Activated naive CD4-positive, alpha-beta T cell treated with anti-CD3 and anti-CD28 coated beads, Interleukin-2, amount 50 U/mL, for 24 hours (primary cell): Measurements from ENCODE around the gene HNRNPA1.

Source experiments
- H3K27ac Mint-ChIP-seq: one replicate; pipeline ENCODE4 v1.8.0; 2021; ENCODE audit warnings: mild to moderate bottlenecking, mixed read lengths
- H3K27me3 Mint-ChIP-seq: one replicate; pipeline ENCODE4 v1.8.0; 2021; ENCODE audit warnings: mixed read lengths
- H3K36me3 Mint-ChIP-seq: one replicate; pipeline ENCODE4 v1.8.0; 2021; ENCODE audit warnings: mixed read lengths
- H3K4me1 Mint-ChIP-seq: one replicate; pipeline ENCODE4 v1.8.0; 2021; ENCODE audit warnings: mixed read lengths
- H3K4me3 Mint-ChIP-seq: one replicate; pipeline ENCODE4 v1.8.0; 2021; ENCODE audit warnings: mild to moderate bottlenecking, mixed read lengths
- H3K9me3 Mint-ChIP-seq: one replicate; pipeline ENCODE4 v1.8.0; 2021; ENCODE audit warnings: mixed read lengths

HNRNPA1 gene

GRCh38 chr12:54285150-54286041 is 4.9 kb downstream of the HNRNPA1 start:
- H3K27ac Mint-ChIP-seq, result peak overlapping the region; percentile 95
- H3K27me3 Mint-ChIP-seq, result no peaks in the 10 kb centered on the region
- peaks cover 22% of the 10 kb centered on the region for H3K36me3 Mint-ChIP-seq
- H3K4me1 Mint-ChIP-seq, result peaks cover 43% of the 10 kb centered on the region
- H3K9me3 Mint-ChIP-seq, result no peaks in the 10 kb centered on the region
- H3K4me3 Mint-ChIP-seq, result no peak overlapping the region

- peaks cover 22% of the 10 kb centered on the region for H3K36me3 Mint-ChIP-seq
- peaks cover 43% of the 10 kb centered on the region for H3K4me1 Mint-ChIP-seq
- H3K27me3 Mint-ChIP-seq, result no peaks in the 10 kb centered on the region
- no peaks in the 10 kb centered on the region for H3K9me3 Mint-ChIP-seq
- H3K27ac Mint-ChIP-seq, result peak overlapping the region; percentile 95
- H3K4me3 Mint-ChIP-seq, result no peak overlapping the region
Observed at GRCh38 chr12:54286042-54287030, 5.8 kb downstream of the HNRNPA1 start.

- Mint-ChIP-seq H3K27me3 (no peaks in the 10 kb centered on the region), H3K36me3 (peaks cover 22% of the 10 kb centered on the region), H3K4me3 (peak overlapping the region; percentile 40), H3K4me1 (peaks cover 41% of the 10 kb centered on the region), H3K9me3 (no peaks in the 10 kb centered on the region), H3K27ac (peak overlapping the region; percentile 77)
Observed at GRCh38 chr12:54287261-54288157, 7.0 kb downstream of the HNRNPA1 start.

- no peaks in the 10 kb centered on the region for H3K27me3 Mint-ChIP-seq
- peaks cover under 1% of the 10 kb centered on the region for H3K36me3 Mint-ChIP-seq
- H3K9me3 Mint-ChIP-seq, result no peaks in the 10 kb centered on the region
- H3K4me1 Mint-ChIP-seq, result peaks cover 1% of the 10 kb centered on the region
- H3K4me3 Mint-ChIP-seq, result no peak overlapping the region
- no peak overlapping the region for H3K27ac Mint-ChIP-seq
Observed at GRCh38 chr12:54292083-54292930, 11.8 kb downstream of the HNRNPA1 start.

- Mint-ChIP-seq H3K4me3 (no peak overlapping the region), H3K4me1 (peaks cover 3% of the 10 kb centered on the region), H3K9me3 (no peaks in the 10 kb centered on the region), H3K27ac (no peak overlapping the region), H3K27me3 (no peaks in the 10 kb centered on the region), H3K36me3 (no peaks in the 10 kb centered on the region)
Observed at GRCh38 chr12:54292931-54293241, 12.4 kb downstream of the HNRNPA1 start.

GRCh38 chr12:54294152-54294952 is 13.8 kb downstream of the HNRNPA1 start:
- peaks cover 5% of the 10 kb centered on the region for H3K4me1 Mint-ChIP-seq
- H3K27me3 Mint-ChIP-seq, result peaks cover 4% of the 10 kb centered on the region
- no peak overlapping the region for H3K27ac Mint-ChIP-seq
- H3K4me3 Mint-ChIP-seq, result no peak overlapping the region
- H3K9me3 Mint-ChIP-seq, result no peaks in the 10 kb centered on the region
- no peaks in the 10 kb centered on the region for H3K36me3 Mint-ChIP-seq

GRCh38 chr12:54294953-54295566 is 14.5 kb downstream of the HNRNPA1 start:
- Mint-ChIP-seq H3K27me3 (peaks cover 5% of the 10 kb centered on the region), H3K4me1 (peaks cover 5% of the 10 kb centered on the region), H3K27ac (no peak overlapping the region), H3K4me3 (no peak overlapping the region), H3K9me3 (no peaks in the 10 kb centered on the region), H3K36me3 (no peaks in the 10 kb centered on the region)

- peaks cover 16% of the 10 kb centered on the region for H3K4me1 Mint-ChIP-seq
- peaks cover 12% of the 10 kb centered on the region for H3K27me3 Mint-ChIP-seq
- no peak overlapping the region for H3K4me3 Mint-ChIP-seq
- no peaks in the 10 kb centered on the region for H3K36me3 Mint-ChIP-seq
- no peak overlapping the region for H3K27ac Mint-ChIP-seq
- H3K9me3 Mint-ChIP-seq, result no peaks in the 10 kb centered on the region
Observed at GRCh38 chr12:54296393-54297099, 16.0 kb downstream of the HNRNPA1 start.

GRCh38 chr12:54298904-54299303 is 18.4 kb downstream of the HNRNPA1 start:
- Mint-ChIP-seq H3K4me1 (peaks cover 16% of the 10 kb centered on the region), H3K27ac (no peak overlapping the region), H3K27me3 (peaks cover 24% of the 10 kb centered on the region), H3K36me3 (no peaks in the 10 kb centered on the region), H3K4me3 (no peak overlapping the region), H3K9me3 (no peaks in the 10 kb centered on the region)

- H3K4me3 Mint-ChIP-seq, result no peak overlapping the region
- peaks cover 16% of the 10 kb centered on the region for H3K4me1 Mint-ChIP-seq
- H3K36me3 Mint-ChIP-seq, result no peaks in the 10 kb centered on the region
- no peak overlapping the region for H3K27ac Mint-ChIP-seq
- H3K9me3 Mint-ChIP-seq, result no peaks in the 10 kb centered on the region
- H3K27me3 Mint-ChIP-seq, result peaks cover 27% of the 10 kb centered on the region
Observed at GRCh38 chr12:54299515-54300224, 19.1 kb downstream of the HNRNPA1 start.

- Mint-ChIP-seq H3K36me3 (no peaks in the 10 kb centered on the region), H3K4me3 (no peak overlapping the region), H3K9me3 (no peaks in the 10 kb centered on the region), H3K4me1 (peaks cover 16% of the 10 kb centered on the region), H3K27ac (no peak overlapping the region), H3K27me3 (peaks cover 28% of the 10 kb centered on the region)
Observed at GRCh38 chr12:54300225-54300731, 19.8 kb downstream of the HNRNPA1 start.

GRCh38 chr12:54300732-54301427 is 20.4 kb downstream of the HNRNPA1 start, which contains the start of gene NFE2:
Gene NFE2, minus strand, starts transcription at chr12:54301015. Its CDS starts 5,767 bp downstream, at chr12:54295248.
- Mint-ChIP-seq H3K9me3 (no peaks in the 10 kb centered on the region), H3K27me3 (peaks cover 28% of the 10 kb centered on the region), H3K4me1 (peaks cover 16% of the 10 kb centered on the region), H3K27ac (no peak within 1 kb of the TSS), H3K36me3 (no peaks in the 10 kb centered on the region), H3K4me3 (no peak within 1 kb of the TSS)
